ENCODE results near the gene SGSM2. TPM values are rescaled to one million over a fixed set of nuclear protein-coding genes. Genes with fewer than 3 reads are reported as not detected.

SGSM2 gene
- total and polyA plus RNA-seq, 2 of the 8 experiments (the other 6 are each of a cell fraction or from before 2014, with no cell fraction given): 44.5 to 77.7 TPM

GRCh38 chr17:2346475-2346874 is 9.2 kb downstream of the SGSM2 start (continued):
- TF ChIP-seq CHD7 (IDR thresholded peaks at IDR 0.05; ENCODE audit: insufficient replicate concordance, low read length): no peak
- no peak for TF ChIP-seq TAF7 (optimal IDR thresholded peaks at IDR 0.05; ENCODE audit: borderline replicate concordance, low read depth, low read length)
- no peak for TF ChIP-seq TBP (IDR thresholded peaks at IDR 0.05; ENCODE audit: low read depth, low read length)
- TF ChIP-seq RBBP5 (IDR thresholded peaks at IDR 0.05; ENCODE audit: borderline replicate concordance, low read depth, low read length): no peak

Measured in H1 (cell line).